Left lobe of liver (tissue), 2 donors: ENCODE results near the gene PPP3CA. TPM values are rescaled to one million over a fixed set of nuclear protein-coding genes. Genes with fewer than 3 reads are reported as not detected.
"Not testable (repeated sequence)": the region's sequence is repeated elsewhere in the genome, so short reads cannot be mapped to it uniquely, and the experiment has no call there.

Experiments used
- ATAC-seq: fragments of 200-7000 bp; cut with Tn5 transposase; one replicate; pipeline ENCODE4 v1.9.1; 2020; ENCODE audit warnings: mild to moderate bottlenecking, moderate library complexity
- DNase-seq: peaks from one replicate; pipeline ENCODE4 v3.0.0-alpha.2; 2020; ENCODE audit warnings: low spot score
- total RNA-seq: library from RNA; stranded (reverse); gene quantifications from one replicate; pipeline ENCODE4 v1.2.1, GENCODE V29; 2021
- donor health status: DM: no; HTN: no; CAD: no; lungs with moderate emphysema.
- donor health status: DM: no; HTN: yes; CAD: no.

PPP3CA gene
- total RNA-seq, 1 donor from 2014 or later: 11.1 TPM

DNA sequence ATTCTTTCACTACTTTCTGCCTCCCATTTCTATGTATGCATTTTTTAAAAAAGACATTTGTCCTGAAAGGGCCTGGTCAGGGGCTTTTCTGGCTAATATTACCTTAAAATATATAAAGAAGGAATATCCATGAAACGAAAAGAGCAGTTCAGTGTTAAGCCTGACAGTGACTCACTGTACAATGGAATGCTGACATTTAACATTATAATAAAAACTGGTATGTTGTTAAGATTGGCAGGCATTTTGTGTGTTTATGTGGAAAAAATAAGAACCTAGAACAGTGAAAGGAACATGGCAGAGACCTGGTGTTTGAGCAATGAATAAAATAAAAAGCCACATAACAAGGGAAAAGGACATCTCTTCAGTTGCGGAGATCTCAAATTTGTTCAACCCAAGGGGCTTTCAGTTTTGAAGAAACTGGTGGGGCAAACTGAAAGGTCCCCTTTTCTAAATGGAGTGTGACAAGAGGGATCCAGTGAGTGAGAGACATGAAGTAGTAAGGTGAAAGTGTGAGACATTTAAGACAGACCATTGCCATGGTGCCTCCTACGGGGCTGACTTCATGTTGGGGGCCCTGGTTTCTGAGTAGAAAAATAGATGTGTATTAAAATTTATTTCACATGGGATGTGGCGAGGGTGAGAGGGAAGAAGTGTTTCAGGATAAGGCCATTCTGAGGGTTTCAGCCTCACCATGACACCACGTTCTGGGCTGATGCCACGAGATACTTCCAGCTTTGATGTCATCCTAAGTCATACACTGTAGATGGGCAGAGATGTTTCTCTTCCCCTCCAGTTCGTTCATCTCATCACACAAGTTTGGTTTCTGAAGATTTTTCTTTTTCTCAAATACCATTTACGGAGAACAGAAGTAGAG is 324.9 kb downstream of the PPP3CA start:
- ATAC-seq (no peak), DNase-seq (no peak)

- ATAC-seq: peak; percentile 51
Observed at GRCh38 chr4:101020956-101021355, 326.4 kb downstream of the PPP3CA start.

GRCh38 chr4:101019941-101020401 is 327.4 kb downstream of the PPP3CA start:
- no peak for ATAC-seq
- no peak for DNase-seq

More at GRCh38 chr4:101020956-101021355, 326.4 kb downstream of the PPP3CA start:
- DNase-seq: no peak

- DNase-seq: no peak
Observed at GRCh38 chr4:101019313-101019712, 328.0 kb downstream of the PPP3CA start.

DNA sequence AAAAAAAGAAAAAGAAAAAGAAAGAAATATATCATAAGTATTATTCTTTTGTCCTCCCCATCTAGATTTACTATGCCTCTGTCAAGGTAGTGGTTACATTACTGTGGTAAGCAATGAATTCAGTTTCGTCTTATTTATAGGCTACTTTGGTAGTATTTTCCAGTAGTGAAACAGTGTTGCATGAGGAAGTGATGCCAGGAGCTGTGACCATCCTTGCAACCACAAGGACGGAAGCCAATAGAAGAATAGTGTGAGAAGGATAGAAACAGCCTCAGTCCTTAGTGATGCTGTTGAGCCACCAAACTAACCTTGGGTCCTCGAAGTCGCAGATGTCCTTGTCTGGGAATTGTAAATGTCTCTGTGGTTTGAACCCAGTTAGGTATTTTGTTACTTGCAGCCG is 328.5 kb downstream of the PPP3CA start:
- DNase-seq (no peak), ATAC-seq (no peak)

More at GRCh38 chr4:101019313-101019712, 328.0 kb downstream of the PPP3CA start:
- ATAC-seq: no peak

- no peak for DNase-seq
- no peak for ATAC-seq
Observed at GRCh38 chr4:101014417-101014816, 332.9 kb downstream of the PPP3CA start.

- no peak for ATAC-seq
- DNase-seq: no peak
Observed at GRCh38 chr4:101010987-101011386, 336.3 kb downstream of the PPP3CA start.

GRCh38 chr4:101009471-101009870 is 337.9 kb downstream of the PPP3CA start:
- no peak for ATAC-seq
- no peak for DNase-seq

- no peak for DNase-seq
- no peak for ATAC-seq
Observed at GRCh38 chr4:101008503-101008902, 338.8 kb downstream of the PPP3CA start.

- ATAC-seq (no peak), DNase-seq (no peak)
Observed at GRCh38 chr4:101005659-101006058, 341.7 kb downstream of the PPP3CA start.

GRCh38 chr4:101000496-101000895 is 346.8 kb downstream of the PPP3CA start:
- DNase-seq (no peak), ATAC-seq (no peak)

GRCh38 chr4:100995671-100996070 is 351.7 kb downstream of the PPP3CA start:
- ATAC-seq: no peak

GRCh38 chr4:100995002-100995401 is 352.3 kb downstream of the PPP3CA start:
- ATAC-seq, DNase-seq: not testable (repeated sequence)

More at GRCh38 chr4:100995671-100996070, 351.7 kb downstream of the PPP3CA start:
- DNase-seq: no peak

GRCh38 chr4:100991332-100992069 is 355.8 kb downstream of the PPP3CA start:
- not testable (repeated sequence) for ATAC-seq, DNase-seq

- DNase-seq (no peak), ATAC-seq (no peak)
Observed at GRCh38 chr4:100989401-100989800, 357.9 kb downstream of the PPP3CA start.

DNA sequence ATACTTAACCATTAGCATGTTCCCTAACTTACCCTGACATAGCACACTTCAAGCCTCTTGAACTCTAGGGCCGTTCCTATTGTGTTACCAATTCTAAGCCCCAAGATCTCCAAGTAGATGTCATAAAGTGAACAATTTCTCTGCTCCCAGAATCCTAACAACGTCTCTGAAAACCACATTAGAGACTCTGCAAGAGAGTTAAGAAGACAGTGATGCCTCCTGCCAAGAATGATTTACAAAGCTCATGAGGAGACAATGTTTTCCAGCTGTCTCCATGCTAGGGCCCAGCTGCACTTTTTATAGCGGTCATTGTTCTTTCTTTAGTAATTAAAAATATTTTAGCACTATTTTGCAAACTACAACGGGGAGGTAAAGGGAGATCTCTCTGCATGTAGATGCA is 358.4 kb downstream of the PPP3CA start:
- ATAC-seq (no peak), DNase-seq (no peak)

DNA sequence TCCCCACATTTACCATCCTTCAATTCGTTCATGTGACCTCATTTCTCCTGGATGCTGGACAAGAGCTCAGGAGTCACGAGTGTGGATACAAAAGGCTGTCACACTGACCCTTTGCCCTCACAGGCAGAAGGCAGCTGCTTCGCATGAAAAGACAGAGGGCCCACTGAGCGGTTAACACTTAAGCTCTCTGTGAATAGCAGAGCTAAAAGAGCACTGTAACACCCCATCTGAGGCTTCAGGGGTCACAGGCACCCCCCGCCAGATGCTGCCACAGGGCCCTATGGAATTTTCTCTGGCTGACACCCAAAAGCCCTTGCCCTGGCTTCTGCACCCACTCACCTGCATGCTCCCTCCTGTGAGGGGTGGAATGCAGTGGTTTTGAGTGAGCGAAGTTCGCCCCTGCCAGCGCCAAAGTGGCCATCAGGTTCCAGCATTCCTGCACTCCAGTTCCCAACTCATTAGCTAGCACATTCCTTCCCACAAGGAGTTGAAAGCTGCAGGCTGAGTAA is 360.9 kb downstream of the PPP3CA start:
- ATAC-seq (peak; percentile 95), DNase-seq (peak; percentile 75)

GRCh38 chr4:100985576-100985975 is 361.8 kb downstream of the PPP3CA start:
- ATAC-seq: no peak

DNA sequence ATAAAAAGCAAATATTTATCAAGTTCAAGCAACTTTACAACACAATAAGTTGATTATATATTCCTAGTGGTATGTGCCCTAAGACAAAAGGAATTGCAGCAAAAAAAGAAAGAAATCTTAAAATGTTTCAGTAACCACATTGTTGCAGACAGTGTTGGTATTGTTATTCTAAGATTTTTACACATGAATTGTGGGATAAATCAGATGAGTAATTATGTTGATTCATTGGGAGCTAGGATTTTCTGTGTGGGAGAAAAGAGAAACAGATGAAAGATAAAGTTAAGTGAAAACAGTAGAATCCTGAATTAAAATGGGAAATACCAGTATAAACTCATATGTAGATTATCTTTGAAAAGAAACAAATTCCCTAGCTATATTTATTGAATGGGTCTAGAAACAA is 362.4 kb downstream of the PPP3CA start:
- DNase-seq: no peak
- no peak for ATAC-seq

More at GRCh38 chr4:100985576-100985975, 361.8 kb downstream of the PPP3CA start:
- DNase-seq: no peak

DNA sequence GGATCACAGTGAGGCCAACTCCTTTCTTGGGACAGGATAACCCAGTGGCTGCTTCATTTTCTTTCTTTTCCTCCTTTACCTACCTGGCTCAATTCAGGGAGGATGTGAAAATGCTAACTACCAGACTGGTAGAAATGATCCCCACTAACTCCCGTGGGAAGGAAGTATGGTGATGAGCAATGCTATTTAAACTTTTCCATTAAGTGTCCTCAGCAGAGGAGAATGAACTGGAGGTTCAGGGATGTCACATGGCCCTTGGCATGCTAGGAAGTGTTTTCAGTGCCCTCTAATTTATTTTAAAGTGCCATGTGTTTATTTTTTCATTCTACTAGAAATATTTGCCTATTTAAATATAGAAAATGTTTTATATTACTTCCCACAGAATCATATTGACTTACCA is 363.9 kb downstream of the PPP3CA start:
- ATAC-seq (no peak), DNase-seq (no peak)

DNA sequence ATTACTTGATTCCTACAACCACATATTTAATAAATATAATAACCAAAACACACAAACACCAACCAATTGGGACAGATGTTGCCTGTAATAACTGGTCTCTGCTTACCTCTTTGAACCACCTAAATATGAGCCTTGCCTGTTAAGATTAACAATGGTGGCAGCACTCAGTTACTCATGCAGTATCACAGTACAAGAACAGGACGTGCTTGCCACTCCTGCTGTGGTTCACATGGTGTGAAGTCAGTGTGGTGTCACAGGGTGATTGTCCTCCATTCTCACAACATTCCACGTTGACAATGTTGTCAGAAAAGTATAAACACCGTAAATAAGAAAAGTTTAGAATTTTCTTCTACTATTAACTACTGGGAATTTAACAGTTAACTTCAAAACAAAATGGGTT is 365.0 kb downstream of the PPP3CA start:
- ATAC-seq (no peak), DNase-seq (no peak)
